Activated T-cell treated with anti-CD3 and anti-CD28 coated beads for 24 hours (primary cell): ENCODE results near the gene LIMS1.
"Not testable (repeated sequence)": the region's sequence is repeated elsewhere in the genome, so short reads cannot be mapped to it uniquely, and the experiment has no call there.

Source experiments
- DNase-seq: peaks from one replicate; pipeline ENCODE4 v3.0.0-alpha.2; 2020; ENCODE audit warnings: low read depth

LIMS1 gene

GRCh38 chr2:108552566-108552965 is 18.3 kb downstream of the LIMS1 start:
- DNase-seq, result no peak

DNA sequence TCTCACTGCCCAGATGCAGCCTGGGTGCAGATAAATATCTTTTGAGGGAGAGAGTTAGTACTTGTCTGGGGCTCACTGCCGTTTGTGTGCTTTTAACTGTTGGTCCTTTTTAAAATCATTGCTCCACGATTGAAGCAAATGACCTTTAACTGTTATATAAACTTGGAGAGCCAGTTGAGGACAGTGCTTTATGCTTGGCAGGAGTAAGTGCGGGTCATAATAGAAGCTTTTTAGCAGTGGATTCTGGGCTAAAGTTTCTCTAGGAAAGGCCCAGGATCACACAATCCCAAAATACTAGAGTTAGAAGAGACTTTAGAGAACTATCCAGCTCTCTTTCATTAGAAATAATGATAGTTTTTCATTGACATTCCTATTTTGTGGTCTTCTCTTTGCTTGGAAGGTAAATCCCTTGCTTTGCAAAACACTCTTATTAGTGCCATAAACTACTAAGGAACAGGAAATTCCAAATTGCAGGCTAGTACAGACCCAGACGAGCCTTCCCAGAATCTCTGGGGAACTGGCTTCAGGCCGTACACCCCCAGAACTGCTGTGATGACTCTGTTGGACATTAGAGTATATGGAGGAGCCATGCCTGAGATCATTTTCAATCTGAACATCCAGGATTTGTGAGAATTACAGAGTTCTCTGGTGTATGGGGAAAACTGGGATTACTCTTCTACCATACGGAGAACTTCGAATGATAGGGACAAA is 19.1 kb downstream of the LIMS1 start:
- DNase-seq, result no peak

- DNase-seq, result no peak
Measured at GRCh38 chr2:108554528-108554927, 20.3 kb downstream of the LIMS1 start.

GRCh38 chr2:108555572-108555971 is 21.3 kb downstream of the LIMS1 start:
- DNase-seq, result no peak

DNA sequence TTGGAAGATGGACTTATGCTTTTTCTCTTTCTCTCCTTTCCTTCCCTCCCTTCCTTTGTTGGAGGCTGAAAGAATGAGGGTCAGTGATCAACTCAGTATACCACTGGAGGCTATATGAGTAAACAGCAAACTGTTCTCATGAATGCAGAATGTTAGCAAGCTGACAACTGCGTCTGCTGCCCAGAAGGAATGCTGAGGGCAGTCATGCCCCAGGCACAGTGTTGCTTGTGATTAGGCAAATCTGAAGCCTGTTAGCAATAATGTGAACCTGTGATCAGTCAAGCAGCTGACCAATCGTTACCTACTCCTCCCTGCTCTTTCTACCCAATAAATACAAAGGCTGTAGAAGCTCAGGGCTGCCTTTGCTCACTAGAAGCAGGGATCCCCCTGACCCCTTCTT is 22.3 kb downstream of the LIMS1 start:
- not testable (repeated sequence) for DNase-seq

GRCh38 chr2:108560241-108560811 is 26.1 kb downstream of the LIMS1 start:
- no peak for DNase-seq

GRCh38 chr2:108560895-108561530 is 26.7 kb downstream of the LIMS1 start:
- no peak for DNase-seq

DNA sequence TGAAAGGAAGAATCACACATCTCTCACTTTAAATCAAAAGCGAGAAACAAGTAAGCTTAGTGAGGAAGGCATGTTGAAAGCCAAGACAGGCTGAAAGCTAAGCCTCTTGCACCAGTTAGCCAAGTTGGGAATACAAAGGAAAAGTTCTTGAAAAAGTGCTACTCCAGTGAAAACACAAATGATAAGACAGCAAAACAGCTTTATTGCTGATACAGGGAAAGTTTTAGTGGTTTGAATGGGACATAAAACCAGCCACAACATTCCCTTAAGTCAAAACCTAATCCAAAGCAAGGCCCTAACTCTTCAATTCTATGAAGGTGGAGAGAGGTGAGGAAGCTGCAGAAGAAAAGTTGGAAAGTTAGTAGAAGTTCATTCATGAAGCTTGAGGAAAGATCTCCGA is 28.0 kb downstream of the LIMS1 start:
- no peak for DNase-seq

DNA sequence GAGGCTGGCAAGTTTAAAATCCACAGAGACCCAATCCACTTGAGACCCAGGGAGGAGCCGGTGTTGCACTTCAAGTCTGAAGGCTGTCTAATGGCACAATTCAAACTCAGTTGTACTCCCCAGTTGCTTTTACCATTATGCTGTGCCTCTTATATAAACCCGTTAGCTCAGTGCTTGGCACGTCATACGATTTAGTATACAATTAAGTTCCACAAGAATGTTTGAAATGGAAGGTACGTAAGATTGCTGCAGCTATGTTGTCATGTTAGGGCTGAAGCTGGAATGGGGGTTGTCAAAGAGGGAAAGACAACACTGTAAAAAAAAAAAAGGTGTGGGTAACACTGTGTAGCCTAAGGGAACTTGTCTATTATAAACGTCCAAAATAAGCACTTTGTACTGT is 30.2 kb downstream of the LIMS1 start:
- DNase-seq, result no peak

DNA sequence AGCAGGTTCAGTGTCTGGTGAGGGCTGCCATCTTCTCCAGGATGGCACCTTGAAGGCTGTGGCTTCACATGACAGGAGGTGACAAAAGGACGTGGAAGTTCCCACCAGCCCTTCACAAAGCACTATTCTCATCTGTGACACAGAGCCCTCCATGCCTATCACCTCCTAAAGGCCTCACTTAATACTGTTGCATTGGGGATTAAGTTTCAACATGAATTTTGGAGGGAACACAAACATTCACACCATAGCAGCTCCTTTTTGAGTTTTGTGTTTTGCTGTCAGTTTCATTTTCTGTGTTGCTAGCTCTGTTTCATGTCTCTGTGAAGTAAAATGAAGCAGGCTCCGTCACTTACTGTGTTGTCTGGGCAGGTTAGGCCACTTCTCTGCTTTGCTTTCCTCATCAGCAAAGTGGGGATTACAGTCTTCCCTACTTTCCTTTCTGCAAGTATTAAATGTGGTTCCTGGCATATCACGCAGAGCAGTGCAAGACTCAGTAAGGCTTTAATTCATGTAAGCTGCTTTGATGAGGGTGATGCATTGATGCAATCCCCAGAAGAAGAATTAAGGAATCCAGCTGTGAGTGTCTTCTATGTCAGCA is 31.6 kb downstream of the LIMS1 start:
- no peak for DNase-seq

DNA sequence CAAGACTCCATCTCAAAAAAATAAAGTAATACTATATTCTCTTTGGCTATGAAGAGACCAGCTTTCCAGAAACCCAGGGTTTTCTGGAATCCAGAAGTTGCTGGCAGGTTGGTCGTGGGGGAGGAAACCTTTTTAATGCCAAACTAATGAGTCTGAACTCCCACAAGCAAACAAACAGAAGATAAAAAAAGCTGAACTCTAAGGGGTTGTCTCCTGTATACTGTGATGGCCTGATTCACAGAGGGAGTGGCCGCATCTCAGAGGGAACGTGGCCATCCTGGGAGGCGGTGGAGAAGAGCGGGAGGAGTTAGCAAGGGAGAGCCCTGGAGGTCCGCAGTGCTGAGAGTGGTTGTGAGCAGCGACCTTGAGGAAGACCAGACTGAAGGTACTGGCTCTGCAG is 36.1 kb downstream of the LIMS1 start:
- no peak for DNase-seq

GRCh38 chr2:108571286-108571685 is 37.0 kb downstream of the LIMS1 start:
- no peak for DNase-seq

DNA sequence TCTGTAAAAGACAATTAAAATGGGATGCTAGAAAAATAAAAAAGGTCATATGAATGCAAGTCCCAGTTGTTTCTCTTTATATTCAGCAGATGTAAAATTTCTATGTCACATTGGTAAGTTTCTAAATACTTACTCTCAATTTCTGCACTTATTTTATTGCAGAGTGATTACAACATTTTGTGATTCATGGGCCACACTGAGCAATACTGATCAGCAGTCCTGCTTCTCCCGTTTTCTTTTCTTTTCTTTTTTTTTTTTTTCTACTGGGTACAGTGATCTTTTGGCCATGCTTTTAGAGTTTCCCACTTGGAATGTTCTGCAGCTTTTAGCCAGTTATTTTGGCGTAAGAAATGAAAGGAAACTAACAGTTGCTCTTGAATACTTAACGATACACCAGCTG is 38.8 kb downstream of the LIMS1 start:
- no peak for DNase-seq

DNA sequence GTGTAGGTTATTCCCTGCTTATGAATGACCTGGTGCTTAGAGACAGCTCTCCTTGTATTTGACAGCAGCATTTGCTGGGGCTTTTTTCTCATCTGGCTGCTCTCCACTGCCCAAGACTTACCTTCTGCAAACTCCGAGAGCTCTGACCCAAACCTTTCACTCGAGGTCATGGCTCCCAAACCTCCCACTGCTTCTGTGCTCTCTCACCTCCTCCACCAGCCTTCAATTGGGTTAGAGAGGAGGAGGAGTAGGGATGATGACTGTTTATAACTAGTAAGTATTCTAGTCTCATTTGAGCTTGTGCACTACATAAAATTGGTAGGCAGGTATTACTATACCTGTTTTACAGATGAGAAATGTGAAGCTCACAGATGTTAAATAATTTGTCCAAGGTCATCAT is 40.1 kb downstream of the LIMS1 start:
- no peak for DNase-seq

DNA sequence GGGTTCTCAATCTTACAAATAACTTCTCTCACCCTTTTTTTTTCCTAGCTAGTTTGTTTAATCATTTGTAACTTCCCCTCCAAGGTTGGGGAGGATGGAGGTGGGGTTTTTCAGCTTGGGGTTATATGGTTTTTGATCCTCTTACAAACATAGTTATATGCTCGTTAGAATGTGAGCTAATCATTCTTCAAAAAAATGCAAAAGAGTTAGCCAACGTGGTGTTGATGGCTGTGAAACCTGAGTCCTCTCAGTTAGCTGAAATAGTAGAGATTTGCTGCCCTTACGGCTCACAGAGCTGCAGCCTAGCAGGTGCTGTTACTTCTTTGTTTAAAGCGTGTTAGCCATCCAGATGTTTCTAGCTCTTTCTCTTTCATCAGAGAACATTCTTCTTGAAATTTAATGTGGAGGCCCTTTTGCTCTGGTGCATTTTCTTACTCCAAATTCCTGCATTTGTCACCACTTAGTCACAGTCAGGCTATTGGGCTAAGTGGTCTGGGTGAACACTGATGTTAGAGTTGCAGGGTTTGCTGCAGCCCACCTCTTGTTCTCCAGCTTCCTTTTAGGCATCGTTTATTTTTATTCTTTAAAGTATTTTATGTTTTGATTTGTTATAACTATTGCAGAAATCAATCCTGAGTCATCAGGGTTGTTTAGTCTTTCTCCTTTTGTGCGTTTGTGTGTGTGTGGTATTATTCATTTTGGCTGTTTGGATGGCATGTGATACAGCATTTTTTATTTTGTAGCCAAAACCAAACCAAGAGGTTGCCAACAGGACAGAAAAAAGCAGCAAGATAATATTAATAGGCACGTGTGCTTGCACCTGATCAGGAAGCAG is 41.1 kb downstream of the LIMS1 start:
- no peak for DNase-seq

- no peak for DNase-seq
Measured at GRCh38 chr2:108577099-108577498, 42.8 kb downstream of the LIMS1 start.

DNA sequence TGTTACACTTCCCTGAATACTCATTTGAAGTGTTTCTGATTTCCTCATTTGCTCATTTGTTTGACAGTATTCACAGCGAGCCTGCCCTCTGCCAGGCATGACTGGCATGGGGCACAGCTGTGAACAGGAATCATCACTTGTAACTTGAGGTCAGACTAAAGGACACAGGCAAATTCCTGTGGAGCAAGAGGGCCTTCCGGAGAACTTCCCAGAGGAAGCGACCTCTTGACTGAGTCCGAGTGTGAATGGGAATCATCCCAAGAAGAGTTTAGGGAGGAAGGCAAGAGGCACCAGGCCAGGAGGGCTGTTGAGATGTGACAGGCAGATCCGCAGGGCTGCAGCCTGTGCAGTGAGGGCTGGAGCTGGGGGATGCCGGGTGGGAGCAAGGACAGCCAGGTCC is 45.4 kb downstream of the LIMS1 start:
- DNase-seq, result no peak

GRCh38 chr2:108580050-108580449 is 45.8 kb downstream of the LIMS1 start:
- no peak for DNase-seq

- peak; percentile 38 for DNase-seq
Measured at GRCh38 chr2:108583903-108584520, 49.7 kb downstream of the LIMS1 start.

- DNase-seq, result no peak
Measured at GRCh38 chr2:108585436-108585835, 51.2 kb downstream of the LIMS1 start.

DNA sequence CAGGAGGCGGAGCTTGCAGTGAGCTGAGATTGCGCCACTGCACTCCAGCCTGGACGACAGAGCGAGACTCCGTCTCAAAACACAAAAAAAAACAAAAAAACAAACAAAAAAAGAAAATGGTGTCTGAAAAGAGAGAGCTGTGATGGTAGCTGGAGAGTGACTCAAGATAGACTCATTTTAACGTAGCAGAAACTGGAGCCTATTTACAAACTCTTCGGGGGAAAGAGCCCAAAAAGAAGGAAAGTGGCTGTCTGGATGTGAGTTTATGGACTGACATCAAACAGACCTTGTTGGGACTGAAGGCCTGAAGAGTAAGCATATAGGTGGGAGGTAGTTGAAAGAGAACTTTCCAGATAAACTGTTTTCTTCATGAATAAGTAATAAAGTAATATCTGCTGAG is 51.8 kb downstream of the LIMS1 start:
- no peak for DNase-seq

- no peak for DNase-seq
Measured at GRCh38 chr2:108586631-108587030, 52.4 kb downstream of the LIMS1 start.
